ENCODE data around the gene CIAO1. TPM values are rescaled to one million over a fixed set of nuclear protein-coding genes. Genes with fewer than 3 reads are reported as not detected.
A peak's percentile ranks its signal among the peaks of the same experiment; 100 is the strongest.

Gene CIAO1
- total RNA-seq, 1 donor from 2014 or later: 55.9 TPM

DNA sequence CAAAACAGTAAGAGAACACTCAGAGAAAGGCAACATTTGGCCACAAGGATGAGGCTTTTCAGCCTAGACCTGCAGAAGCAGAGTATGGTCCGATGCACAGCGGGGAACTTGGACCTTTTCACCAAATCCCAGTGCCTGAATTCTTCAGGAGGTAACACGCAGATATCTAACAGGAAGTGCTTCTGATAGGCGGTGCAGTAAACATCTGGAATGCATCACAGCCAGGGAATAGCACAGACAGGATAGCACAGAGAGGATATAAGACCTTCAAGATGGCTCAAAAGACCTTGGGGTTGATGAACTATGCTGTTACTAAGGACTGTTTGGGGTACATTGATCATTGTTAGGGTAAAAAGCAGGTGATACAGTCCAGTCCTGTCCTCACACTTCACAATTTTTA lies 1.9 kb upstream of the CIAO1 start:
- H3K9me3 Mint-ChIP-seq: no peaks in the 10 kb centered on the region
- Histone ChIP-seq H4K20me1 (ENCODE audit: low read depth) (peaks cover 35% of the 10 kb centered on the region), H3K9ac (no peak overlapping the region), H3K4me1 (peaks cover 6% of the 10 kb centered on the region), H3K4me2 (peak overlapping the region; percentile 94), H3K4me3 (peak overlapping the region; percentile 79), H3K36me3 (no peaks in the 10 kb centered on the region), H3K79me2 (ENCODE audit: low read depth) (peaks cover 45% of the 10 kb centered on the region), H3K27me3 (no peaks in the 10 kb centered on the region), H3K27ac (no peak overlapping the region), H2AFZ (replicated peaks) (no peak overlapping the region), H3F3A (ENCODE audit: low read depth) (peaks cover 15% of the 10 kb centered on the region), H3K9me3 (ENCODE audit: low read depth) (no peaks in the 10 kb centered on the region)
- peaks cover 2% of the 10 kb centered on the region for H3K27me3 Mint-ChIP-seq (ENCODE audit: insufficient read depth, low read depth)
- peak overlapping the region; percentile 88 for H3K4me3 Mint-ChIP-seq
- no peak overlapping the region for H3K27ac Mint-ChIP-seq
- peaks cover 12% of the 10 kb centered on the region for H3K36me3 Mint-ChIP-seq
- no peak for DNase-seq (ENCODE audit: low spot score)
- peaks cover 32% of the 10 kb centered on the region for H3K4me1 Mint-ChIP-seq
- no peak for TF ChIP-seq EZH2phosphoT487 (IDR thresholded peaks at IDR 0.05)

DNA sequence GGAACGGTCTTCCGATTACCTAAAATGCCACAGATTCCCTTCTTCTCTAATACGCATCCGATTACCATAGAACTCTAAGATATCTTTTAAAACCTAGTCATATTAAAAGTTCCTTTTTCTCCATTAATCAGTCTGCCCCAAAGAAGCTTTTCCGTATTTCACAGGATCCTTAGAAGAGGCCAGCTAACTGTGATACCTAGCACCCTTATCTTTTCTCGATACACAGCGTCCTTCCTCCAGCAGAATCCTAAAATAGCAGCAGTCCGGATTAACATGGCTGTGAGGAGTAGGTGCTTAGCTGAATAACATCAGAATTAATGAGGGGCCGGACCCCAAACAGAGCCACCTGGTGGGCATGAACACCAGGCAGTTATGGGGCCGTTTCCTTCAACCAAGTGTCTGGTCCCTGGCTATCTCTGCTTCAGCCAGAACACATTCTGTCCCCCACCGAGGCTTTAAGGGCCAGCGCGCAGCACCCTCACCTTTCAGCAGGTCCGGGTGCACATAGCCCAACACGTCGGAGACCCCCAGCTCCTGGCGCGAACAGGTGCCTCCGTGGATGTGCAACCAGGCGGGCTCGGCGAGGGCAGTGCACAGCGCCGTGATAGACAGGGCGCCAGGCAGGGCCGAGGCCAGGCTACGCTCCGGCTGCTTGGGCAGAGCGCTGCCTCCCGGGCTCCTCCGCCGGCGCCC lies 1.2 kb upstream of the CIAO1 start:
- TF ChIP-seq EZH2 (IDR thresholded peaks at IDR 0.05) (no peak), CTCF (IDR thresholded peaks at IDR 0.05) (peak; percentile 57)
- H4K20me1 ChIP-seq (ENCODE audit: low read depth): peaks cover 35% of the 10 kb centered on the region
- Mint-ChIP-seq H3K9me3 (no peaks in the 10 kb centered on the region), H3K27me3 (ENCODE audit: insufficient read depth, low read depth) (peaks cover 4% of the 10 kb centered on the region), H3K4me3 (peak overlapping the region; percentile 88), H3K36me3 (peaks cover 12% of the 10 kb centered on the region), H3K4me1 (peaks cover 29% of the 10 kb centered on the region), H3K27ac (no peak overlapping the region)
- H3K36me3 ChIP-seq: no peaks in the 10 kb centered on the region
- H3F3A ChIP-seq (ENCODE audit: low read depth): peaks cover 15% of the 10 kb centered on the region
- peak overlapping the region; percentile 79 for H3K4me3 ChIP-seq
- H3K9me3 ChIP-seq (ENCODE audit: low read depth): no peaks in the 10 kb centered on the region
- peak; percentile 69 for DNase-seq (ENCODE audit: low spot score)
- H3K4me2 ChIP-seq: peak overlapping the region; percentile 94
- peaks cover 40% of the 10 kb centered on the region for H3K79me2 ChIP-seq (ENCODE audit: low read depth)
- no peak overlapping the region for H2AFZ ChIP-seq (replicated peaks)
- no peak overlapping the region for H3K27ac ChIP-seq
- no peaks in the 10 kb centered on the region for H3K27me3 ChIP-seq
- H3K4me1 ChIP-seq: peaks cover 6% of the 10 kb centered on the region
- H3K9ac ChIP-seq: peak overlapping the region; percentile 71

DNA sequence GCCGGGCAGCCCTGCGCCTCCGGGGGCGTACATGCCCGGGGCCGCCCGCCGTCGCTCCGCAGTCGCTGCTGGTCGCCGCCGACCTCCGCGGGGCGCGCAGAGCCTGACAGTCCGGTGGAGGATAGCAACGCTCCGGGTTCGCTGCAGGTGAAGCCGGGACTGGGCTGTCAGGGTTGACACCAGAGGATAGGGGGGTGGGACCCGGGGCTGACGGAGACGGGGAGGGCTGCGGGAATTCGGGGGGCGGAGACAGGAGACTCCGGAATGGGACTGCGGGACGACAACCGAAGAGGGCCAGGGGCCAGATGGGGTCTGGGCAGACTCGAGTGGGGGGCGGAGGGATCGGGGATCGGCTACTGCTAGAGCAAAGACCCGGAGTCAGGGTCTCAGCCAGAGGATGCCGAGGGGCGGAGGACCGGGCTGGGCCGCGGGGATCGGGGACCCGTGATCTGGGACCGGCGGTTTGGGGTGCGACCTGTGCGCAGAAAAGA lies 631 bp upstream of the CIAO1 start:
- Histone ChIP-seq H3K27me3 (no peaks in the 10 kb centered on the region), H3K9ac (peak overlapping the region; percentile 71), H4K20me1 (ENCODE audit: low read depth) (peaks cover 35% of the 10 kb centered on the region), H3F3A (ENCODE audit: low read depth) (peaks cover 18% of the 10 kb centered on the region), H2AFZ (replicated peaks) (peak overlapping the region; percentile 62), H3K4me3 (peak overlapping the region; percentile 79), H3K27ac (no peak overlapping the region), H3K4me2 (peak overlapping the region; percentile 94), H3K4me1 (peaks cover 6% of the 10 kb centered on the region), H3K9me3 (ENCODE audit: low read depth) (no peaks in the 10 kb centered on the region), H3K36me3 (no peaks in the 10 kb centered on the region), H3K79me2 (ENCODE audit: low read depth) (peaks cover 40% of the 10 kb centered on the region)
- Mint-ChIP-seq H3K4me3 (peak overlapping the region; percentile 99), H3K27me3 (ENCODE audit: insufficient read depth, low read depth) (peaks cover 4% of the 10 kb centered on the region), H3K36me3 (peaks cover 12% of the 10 kb centered on the region), H3K4me1 (peaks cover 23% of the 10 kb centered on the region), H3K9me3 (no peaks in the 10 kb centered on the region), H3K27ac (no peak overlapping the region)
- DNase-seq (ENCODE audit: low spot score): peak; percentile 77
- no peak for TF ChIP-seq EZH2phosphoT487 (IDR thresholded peaks at IDR 0.05)

GRCh38 chr2:96267159-96267971 lies 1.3 kb downstream of the CIAO1 start:
- peak; percentile 49 for TF ChIP-seq CTCF (IDR thresholded peaks at IDR 0.05)
- TF ChIP-seq EZH2phosphoT487 (IDR thresholded peaks at IDR 0.05): no peak
- no peak for TF ChIP-seq EZH2 (IDR thresholded peaks at IDR 0.05)
- Histone ChIP-seq H3K36me3 (no peaks in the 10 kb centered on the region), H3K79me2 (ENCODE audit: low read depth) (peaks cover 40% of the 10 kb centered on the region), H3K4me3 (peak overlapping the region; percentile 79), H3K27me3 (no peaks in the 10 kb centered on the region), H3K9me3 (ENCODE audit: low read depth) (no peaks in the 10 kb centered on the region), H3K9ac (no peak overlapping the region), H3K27ac (no peak overlapping the region), H3K4me2 (peak overlapping the region; percentile 72), H2AFZ (replicated peaks) (no peak overlapping the region), H3K4me1 (peaks cover 6% of the 10 kb centered on the region), H3F3A (ENCODE audit: low read depth) (peaks cover 28% of the 10 kb centered on the region), H4K20me1 (ENCODE audit: low read depth) (peaks cover 38% of the 10 kb centered on the region)
- Mint-ChIP-seq H3K4me1 (peaks cover 17% of the 10 kb centered on the region), H3K27me3 (ENCODE audit: insufficient read depth, low read depth) (peaks cover 8% of the 10 kb centered on the region), H3K27ac (no peak overlapping the region), H3K36me3 (peaks cover 12% of the 10 kb centered on the region), H3K9me3 (no peaks in the 10 kb centered on the region), H3K4me3 (peak overlapping the region; percentile 99)
- DNase-seq (ENCODE audit: low spot score): peak; percentile 62
